ENCODE data around the gene PABPC1L2B. TPM values are rescaled to one million over a fixed set of nuclear protein-coding genes. Genes with fewer than 3 reads are reported as not detected.
"Not testable (repeated sequence)": the region's sequence is repeated elsewhere in the genome, so short reads cannot be mapped to it uniquely, and the experiment has no call there.

PABPC1L2B gene
- total RNA-seq (2014; rRNA removed) = not detected in 2 replicates
- not detected for polyA plus RNA-seq (2012)

DNA sequence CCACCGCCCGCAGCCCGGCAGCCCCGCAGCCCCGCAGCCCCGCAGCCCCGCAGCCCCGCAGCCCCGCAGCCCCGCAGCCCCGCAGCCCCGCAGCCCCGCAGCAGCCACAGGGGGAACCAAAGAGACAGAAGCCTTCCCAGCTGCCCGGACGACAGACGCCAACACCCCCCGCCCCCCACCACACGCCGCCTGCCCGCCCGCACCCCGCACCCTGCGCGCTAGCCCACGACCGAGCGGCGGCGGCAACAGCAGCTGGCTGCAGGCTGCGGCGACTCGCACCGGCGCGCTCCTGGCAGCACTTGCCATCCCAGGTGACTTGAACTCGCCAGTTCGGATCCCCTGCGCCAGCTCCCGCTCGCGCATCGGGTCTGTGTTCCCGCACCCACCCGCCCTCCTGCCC, at the start of gene PABPC1L2B:
TSS of gene PABPC1L2B (plus strand) at position 207 of the 400 bp plus-strand sequence. CDS start 704 bp downstream, outside the sequence.
- DNase-seq (ENCODE audit: low read depth) = not testable (repeated sequence)

DNA sequence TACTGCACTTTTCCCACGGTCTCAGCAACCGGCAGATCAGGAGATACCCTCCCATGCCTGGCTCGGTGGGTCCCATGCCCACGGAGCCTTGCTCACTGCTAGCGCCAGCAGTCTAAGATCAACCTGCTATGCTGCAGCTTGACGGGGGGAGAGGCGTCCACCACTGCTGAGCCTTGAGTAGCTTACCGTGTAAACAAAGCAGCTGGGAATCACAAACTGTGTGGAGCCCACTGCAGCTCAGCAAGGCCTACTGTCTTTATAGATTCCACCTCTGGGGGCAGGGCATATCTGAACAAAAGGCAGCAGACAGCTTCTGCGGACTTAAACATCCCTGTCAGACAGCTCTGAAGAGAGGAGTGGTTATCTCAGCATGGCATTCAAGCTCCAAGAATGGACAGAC, 42.8 kb upstream of the PABPC1L2B start:
- DNase-seq (ENCODE audit: low read depth) = not testable (repeated sequence)

DNA sequence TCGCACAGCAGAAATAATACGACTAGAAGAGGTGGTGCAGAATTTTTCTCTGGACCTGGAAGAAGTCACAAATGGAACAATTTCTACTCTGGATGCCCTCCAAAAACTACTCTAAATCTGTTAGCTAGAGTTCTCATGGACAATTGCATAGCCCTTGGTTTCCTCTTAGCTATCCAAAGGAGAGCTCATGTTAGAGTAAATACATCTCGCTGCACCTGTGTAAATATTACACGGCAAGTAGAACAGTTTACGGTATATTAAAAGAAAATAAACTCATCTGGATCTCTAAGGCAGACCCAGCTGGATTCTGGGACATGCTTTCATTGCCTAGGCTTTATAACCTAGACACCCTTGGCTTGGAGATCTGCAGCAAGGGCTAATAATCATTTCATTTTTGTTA, 30.9 kb upstream of the PABPC1L2B start:
- DNase-seq (ENCODE audit: low read depth) = not testable (repeated sequence)

DNA sequence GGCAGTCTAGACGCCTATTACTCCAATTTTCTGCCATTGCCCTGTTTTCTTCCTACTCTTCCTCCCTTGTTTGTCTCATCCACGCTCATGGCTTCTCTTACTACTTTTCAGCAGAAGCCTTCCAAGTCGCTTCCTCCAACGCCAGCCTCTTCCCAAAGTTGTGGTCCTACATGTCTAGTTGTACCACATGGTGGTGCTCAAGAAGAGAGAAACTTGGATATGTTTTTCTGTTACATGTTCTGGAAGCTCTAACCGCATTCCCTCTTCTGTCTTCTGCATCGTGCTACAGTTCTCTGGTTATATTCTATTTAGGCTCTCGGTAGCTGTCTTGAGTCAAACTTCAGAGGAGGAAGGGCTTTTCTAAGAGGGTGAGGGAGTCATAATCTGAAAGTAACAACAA, 27.9 kb upstream of the PABPC1L2B start:
- DNase-seq (ENCODE audit: low read depth) = not testable (repeated sequence)

DNA sequence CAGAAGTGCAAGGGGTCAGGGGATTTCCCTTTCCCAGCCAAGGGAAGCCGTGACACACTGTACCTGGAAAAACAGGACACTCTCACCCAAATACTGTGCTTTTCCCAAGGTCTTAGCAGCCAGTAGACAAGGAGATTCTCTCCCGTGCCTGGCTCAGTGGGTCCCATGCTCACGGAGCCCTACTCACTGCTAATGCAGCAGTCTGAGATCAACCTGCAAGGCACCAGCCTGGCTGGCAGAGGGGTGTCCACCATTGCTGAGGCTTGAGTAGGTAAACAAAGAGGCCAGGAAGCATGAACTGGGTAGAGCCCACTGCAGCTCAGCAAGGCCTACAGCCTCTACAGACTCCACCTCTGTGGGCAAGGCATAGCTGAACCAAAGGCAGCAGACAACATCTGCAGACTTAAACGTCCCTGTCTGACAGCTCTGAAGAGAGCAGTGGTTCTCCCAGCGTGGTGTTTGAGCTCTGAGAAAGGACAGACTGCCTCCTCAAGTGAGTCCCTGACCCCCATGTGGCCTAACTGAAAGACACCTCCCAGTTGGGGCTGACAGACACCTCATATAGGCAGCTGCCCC, 21.8 kb upstream of the PABPC1L2B start:
- DNase-seq (ENCODE audit: low read depth) = not testable (repeated sequence)

DNA sequence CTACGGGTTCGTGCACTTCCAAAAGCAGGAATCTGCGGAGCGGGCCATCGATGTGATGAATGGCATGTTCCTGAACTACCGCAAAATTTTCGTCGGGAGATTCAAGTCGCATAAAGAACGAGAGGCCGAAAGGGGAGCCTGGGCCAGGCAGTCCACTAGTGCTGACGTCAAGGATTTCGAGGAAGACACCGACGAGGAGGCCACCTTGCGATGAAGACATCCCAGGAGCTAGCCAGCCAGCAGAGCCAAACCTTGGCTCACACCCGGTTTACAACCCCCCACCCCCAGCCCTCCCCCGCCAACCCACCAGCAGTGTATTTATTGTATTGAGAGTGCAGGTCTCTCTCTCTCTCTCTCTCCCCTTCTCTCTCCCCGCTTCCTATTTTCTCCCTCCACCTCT, 1.3 kb downstream of the PABPC1L2B start:
- DNase-seq (ENCODE audit: low read depth) = not testable (repeated sequence)

DNA sequence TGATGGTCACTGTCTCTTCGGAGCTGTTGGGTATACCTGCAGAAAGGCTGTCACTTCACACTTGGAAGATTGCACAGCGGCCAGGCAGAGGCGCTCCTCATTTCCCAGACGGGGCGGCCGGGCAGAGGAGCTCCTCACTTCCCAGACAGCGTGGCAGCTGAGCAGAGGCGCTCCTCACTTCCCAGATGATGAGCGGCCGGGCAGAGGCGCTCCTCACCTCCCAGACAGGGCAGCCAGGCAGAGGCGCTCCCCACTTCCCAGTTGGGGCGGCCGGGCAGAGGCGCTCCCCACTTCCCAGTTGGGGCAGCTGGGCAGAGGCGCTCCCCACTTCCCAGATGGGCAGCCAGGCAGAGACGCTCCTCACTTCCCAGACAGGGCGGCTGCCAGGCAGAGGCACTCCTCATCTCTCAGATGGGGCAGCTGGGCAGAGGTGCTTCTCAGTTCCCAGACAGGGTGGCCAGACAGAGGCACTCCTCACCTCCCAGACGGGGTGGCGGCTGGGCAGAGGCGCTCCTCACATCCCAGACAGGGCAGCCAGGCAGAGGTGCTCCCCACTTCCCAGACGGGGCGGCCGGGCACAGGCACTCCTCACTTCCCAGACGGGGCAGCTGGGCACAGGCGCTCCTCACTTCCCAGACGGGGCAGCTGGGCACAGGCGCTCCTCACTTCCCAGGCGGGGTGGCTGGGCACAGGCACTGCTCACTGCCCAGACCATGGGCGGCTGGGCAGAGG, 18.8 kb downstream of the PABPC1L2B start:
- DNase-seq (ENCODE audit: low read depth) = no peak

DNA sequence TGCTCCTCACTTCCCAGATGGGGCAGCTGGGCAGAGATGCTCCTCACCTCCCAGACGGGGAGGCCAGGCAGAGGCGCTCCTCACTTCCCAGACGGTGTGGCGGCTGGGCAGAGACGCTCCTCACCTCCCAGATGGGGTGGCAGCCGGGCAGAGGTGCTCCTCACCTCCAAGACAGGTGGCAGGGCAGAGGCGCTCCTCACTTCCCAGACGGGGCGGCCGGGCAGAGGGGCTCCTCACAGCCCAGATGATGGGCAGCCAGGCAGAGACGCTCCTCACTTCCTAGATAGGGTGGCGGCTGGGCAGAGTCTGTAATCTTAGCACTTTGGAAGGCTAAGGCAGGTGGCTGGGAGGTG, 19.3 kb downstream of the PABPC1L2B start:
- DNase-seq (ENCODE audit: low read depth) = not testable (repeated sequence)

DNA sequence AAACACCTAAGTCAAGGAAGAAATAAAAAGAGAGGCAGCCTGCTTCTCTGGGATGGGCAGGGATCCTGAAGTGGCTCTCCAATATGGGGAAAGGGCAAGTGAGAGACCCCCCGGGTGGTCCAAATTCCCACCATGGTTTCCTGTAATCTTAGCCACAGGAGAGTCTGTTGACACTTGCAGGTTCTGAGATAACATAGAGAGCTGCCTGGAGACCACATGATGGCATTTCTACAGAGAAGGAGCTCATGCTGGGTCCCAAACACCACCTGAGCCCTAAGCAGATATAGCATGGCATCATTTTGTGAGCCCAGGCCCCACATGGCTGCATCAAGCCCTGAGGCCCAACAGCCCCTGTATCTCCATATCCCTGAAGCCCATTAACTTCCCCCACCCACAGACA, 26.1 kb downstream of the PABPC1L2B start:
- no peak for DNase-seq (ENCODE audit: low read depth)

Other genes with a start within 250 kb of the PABPC1L2B start
- not detected in 2 replicates for gene DMRTC1B, start 226.0 kb upstream of the PABPC1L2B start, total RNA-seq (2014; rRNA removed)
- gene FAM236B, start 220.3 kb upstream of the PABPC1L2B start, total RNA-seq (2014; rRNA removed) = not detected in 2 replicates
- gene FAM236D, start 194.7 kb upstream of the PABPC1L2B start, total RNA-seq (2014; rRNA removed) = not detected in 2 replicates
- not detected in 2 replicates for gene FAM236C, start 90.3 kb upstream of the PABPC1L2B start, total RNA-seq (2014; rRNA removed)
- not detected in 2 replicates for gene FAM236A, start 64.7 kb upstream of the PABPC1L2B start, total RNA-seq (2014; rRNA removed)
- gene DMRTC1, start 59.1 kb upstream of the PABPC1L2B start, total RNA-seq (2014; rRNA removed) = not detected in 2 replicates
- not detected in 2 replicates for gene PABPC1L2A, start 76.6 kb downstream of the PABPC1L2B start, total RNA-seq (2014; rRNA removed)
- gene NAP1L2, start 211.9 kb downstream of the PABPC1L2B start, total RNA-seq (2014; rRNA removed) = 0.06 TPM in 1 of 2 replicates, not detected in the other